ENCODE results near the gene OR6Q1. TPM values are rescaled to one million over a fixed set of nuclear protein-coding genes. Genes with fewer than 3 reads are reported as not detected.

Gene OR6Q1
- total and polyA plus RNA-seq, 9 of the 15 experiments (the other 6 are each of a cell fraction or from before 2014, with no cell fraction given): not detected

DNA sequence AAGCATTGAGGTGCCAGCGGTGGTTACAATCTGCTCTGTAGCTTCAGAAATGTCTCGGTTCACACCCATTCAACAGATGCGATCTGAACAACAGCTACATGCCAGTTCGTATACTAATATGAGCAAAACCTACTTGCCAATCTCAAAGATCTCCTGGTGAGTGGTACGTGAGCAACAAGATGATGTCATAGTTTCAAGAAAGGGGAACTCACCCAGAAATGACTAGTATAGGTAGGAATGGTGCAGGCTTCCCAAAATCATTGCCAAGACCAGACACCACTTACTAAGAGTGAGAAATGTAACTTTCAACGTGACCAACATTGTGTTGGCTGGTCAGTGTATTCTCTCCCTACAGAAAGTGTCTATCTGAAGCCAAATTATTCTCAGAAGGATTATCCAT, 31.1 kb downstream of the OR6Q1 start (continued):
- TF ChIP-seq MYNN (IDR thresholded peaks at IDR 0.05): no peak
- TF ChIP-seq MYNN (CRISPR knock-in tag; IDR thresholded peaks at IDR 0.05): no peak
- TF ChIP-seq CC2D1A (IDR thresholded peaks at IDR 0.05): no peak
- 0 out of 2 replicates have a peak, but pooled peaks have one; percentile 34 for TF ChIP-seq HMBOX1 (IDR thresholded peaks at IDR 0.05)

- Histone ChIP-seq H2AFZ (ENCODE audit: low read depth, low read length) (no peak overlapping the region), H3K9me1 (ENCODE audit: control insufficient read depth, insufficient read depth, low read length) (no peaks in the 10 kb centered on the region), H4K20me1 (replicated peaks; ENCODE audit: control insufficient read depth, insufficient read depth, low read length) (no peaks in the 10 kb centered on the region), H3K79me2 (ENCODE audit: control insufficient read depth, insufficient read depth, low read length) (no peaks in the 10 kb centered on the region), H3K36me3 (ENCODE audit: control insufficient read depth, insufficient read depth, low read length) (no peaks in the 10 kb centered on the region), H3K27ac (ENCODE audit: extremely low read depth, low read depth, low read length) (no peak overlapping the region), H3K4me1 (replicated peaks in 1 of 2; ENCODE audit: control insufficient read depth in 2 of 2, insufficient read depth in 2 of 2, low read length in 2 of 2) (no peaks in the 10 kb centered on the region), H3K9ac (ENCODE audit: insufficient read depth in 1 of 2, low read depth in 2 of 2, low read length in 2 of 2) (no peak overlapping the region), H3K9me3 (replicated peaks; ENCODE audit: control insufficient read depth, insufficient read depth, low read depth, low read length) (no peaks in the 10 kb centered on the region), H3K4me2 (ENCODE audit: insufficient read depth, low read length) (no peak overlapping the region), H3K27me3 (ENCODE audit: control insufficient read depth in 2 of 2, insufficient read depth in 2 of 2, low read length in 2 of 2) (no peaks in the 10 kb centered on the region), H3K4me3 (no peak overlapping the region)
- FAIRE-seq (no peak), ATAC-seq (no peak), DNase-seq (ENCODE audit: extremely low read depth in 1 of 4, low spot score in 3 of 4) (no peak)
- ChIA-PET CTCF (ENCODE audit: low intra/inter-chr PET ratio) (no interaction called here), POLR2A (no interaction called here)
- in situ Hi-C loops (cut with MboI): no loop called here
- intact Hi-C loops (cut with micrococcal nuclease): loop anchor here (10.0 kb wide), 2 partner anchors 233 to 403 kb away; partner anchors contain the start of gene ZDHHC5
- 2% methylated on average over 5 of the region's 5 CpGs for WGBS (ENCODE audit: insufficient coverage, low coverage, missing lambda C conversion rate)
- no TSS peak for BruUV-seq (replicated peaks)
- no peak for TF ChIP-seq KLF1 (tag; IDR thresholded peaks at IDR 0.05)
- no peak for TF ChIP-seq ZFP36 (IDR thresholded peaks at IDR 0.05; ENCODE audit: low read depth, low read length, partially characterized antibody)
- TF ChIP-seq HMG20A (CRISPR knock-in tag; conservative IDR thresholded peaks at IDR 0.05): no peak
- no peak for TF ChIP-seq ZNF589 (CRISPR knock-in tag; IDR thresholded peaks at IDR 0.05; ENCODE audit: low read depth)
- TF ChIP-seq HDAC8 (tag; IDR thresholded peaks at IDR 0.05): no peak
- no peak for TF ChIP-seq MEF2A (IDR thresholded peaks at IDR 0.05; ENCODE audit: control insufficient read depth, low read depth, low read length)
- TF ChIP-seq NCOR1 (IDR thresholded peaks at IDR 0.05): no peak
- TF ChIP-seq CBFA2T2 (conservative IDR thresholded peaks at IDR 0.05): no peak
- no peak for TF ChIP-seq MCM5 (IDR thresholded peaks at IDR 0.05; ENCODE audit: low read depth)
- TF ChIP-seq SP1 (CRISPR knock-in tag; IDR thresholded peaks at IDR 0.05): no peak
- no peak for TF ChIP-seq BRD4 (IDR thresholded peaks at IDR 0.05)
- no peak for TF ChIP-seq PPARD (CRISPR knock-in tag; IDR thresholded peaks at IDR 0.05)
- TF ChIP-seq MIER1 (IDR thresholded peaks at IDR 0.05; ENCODE audit: low read depth): no peak
- no peak for TF ChIP-seq ZNF232 (CRISPR knock-in tag; IDR thresholded peaks at IDR 0.05)
- no peak for TF ChIP-seq GTF2F1 (IDR thresholded peaks at IDR 0.05; ENCODE audit: low read depth, low read length)
- no peak for TF ChIP-seq ZNF609 (CRISPR knock-in tag; IDR thresholded peaks at IDR 0.05; ENCODE audit: borderline replicate concordance)
Measured at GRCh38 chr11:58067685-58068084, 36.9 kb downstream of the OR6Q1 start.

All from K562 (cell line).